Colonic mucosa (tissue), 4 donors: ENCODE measurements around the gene ATG4D. TPM values are rescaled to one million over a fixed set of nuclear protein-coding genes. Genes with fewer than 3 reads are reported as not detected.

Experiments
- DNase-seq: peaks from one replicate; pipeline ENCODE4 v3.0.0-alpha.2; 2020
- H3K27ac ChIP-seq: fragments of 200-600 bp; one replicate; pipeline ENCODE4 v1.8.0; 2021
- H3K27me3 ChIP-seq: fragments of 200-600 bp; one replicate; pipeline ENCODE4 v1.8.0; 2021
- H3K36me3 ChIP-seq: fragments of 200-600 bp; one replicate; pipeline ENCODE4 v1.8.0; 2021
- H3K4me1 ChIP-seq: fragments of 200-600 bp; one replicate; pipeline ENCODE4 v1.8.0; 2021; ENCODE audit warnings: mild to moderate bottlenecking
- H3K4me3 ChIP-seq: fragments of 200-600 bp; one replicate; pipeline ENCODE4 v1.8.0; 2021
- H3K9ac ChIP-seq, 2 donors: one replicate each; pipeline ENCODE4 v1.7.0; 2013; ENCODE audit warnings: control low read depth in 2 of 2, low read depth in 2 of 2, low read length in 2 of 2
- H3K9me3 ChIP-seq: fragments of 200-600 bp; one replicate; pipeline ENCODE4 v1.8.0; 2021
- intact Hi-C: fragments of 100-400 bp; cut with DNase I; formaldehyde crosslinking; loops from one replicate; pipeline ENCODE4 v1.14.1; 2022
- total RNA-seq, 2 donors: library from RNA; stranded (reverse); fragmentation: NEBNext Ultra II Directional in 1 of 2; extraction: Animal tissue kit (Norgen Biotek cat#: 25700) in 1 of 2; gene quantifications; one replicate each; pipeline ENCODE4 v1.2.1, GENCODE V29; 2021
- TF ChIP-seq, protein P1 (sequence below): fragments of 200-600 bp; IDR thresholded peaks from one replicate; pipeline ENCODE4 v1.8.0; 2022; ENCODE audit warnings: antibody characterized with exemption, mild to moderate bottlenecking
- donor health status: healthy.
- donor health status: DM: no; HTN: no; CAD: no.
- donor health status: DM: no; HTN: no; CAD: no.

The ATG4D gene
- total RNA-seq, 2 donors from 2014 or later: 69.0 to 89.9 TPM

DNA sequence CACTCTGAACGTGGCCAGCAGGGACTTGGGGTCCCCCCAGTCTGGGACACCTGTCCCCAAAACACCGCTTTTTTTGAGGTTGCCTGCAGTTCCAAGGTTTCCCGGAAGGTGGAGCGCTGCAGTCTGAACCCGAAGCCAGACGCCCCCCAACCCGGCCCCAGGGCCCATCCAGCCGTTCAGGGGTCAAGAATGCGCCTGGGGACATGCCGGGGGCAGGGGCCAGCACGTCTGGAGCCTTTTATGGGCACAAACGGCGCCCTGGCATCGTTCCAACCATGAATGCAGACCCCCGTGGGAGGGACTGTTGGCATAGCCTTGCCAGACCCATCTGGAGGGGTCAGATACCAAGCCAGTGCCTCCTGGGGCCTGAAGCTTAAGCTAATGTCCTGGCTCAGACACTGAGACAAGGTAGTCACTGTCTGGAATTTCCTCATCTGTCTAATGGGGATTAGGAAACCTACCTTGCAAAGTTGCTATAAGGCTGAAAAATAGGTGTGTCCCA is 33.4 kb upstream of the ATG4D start:
- no peak overlapping the region for H3K27ac ChIP-seq
- no peak for DNase-seq
- intact Hi-C loops: no loop called here

GRCh38 chr19:10513223-10513622 is 30.5 kb upstream of the ATG4D start:
- intact Hi-C loops: no loop called here
- Histone ChIP-seq H3K27ac (no peak overlapping the region), H3K4me1 (peaks cover 2% of the 10 kb centered on the region), H3K9ac (no peak overlapping the region), H3K9me3 (no peaks in the 10 kb centered on the region), H3K36me3 (no peaks in the 10 kb centered on the region), H3K27me3 (peaks cover 58% of the 10 kb centered on the region), H3K4me3 (no peak overlapping the region)
- no peak for DNase-seq
- TF ChIP-seq, protein P1, sequence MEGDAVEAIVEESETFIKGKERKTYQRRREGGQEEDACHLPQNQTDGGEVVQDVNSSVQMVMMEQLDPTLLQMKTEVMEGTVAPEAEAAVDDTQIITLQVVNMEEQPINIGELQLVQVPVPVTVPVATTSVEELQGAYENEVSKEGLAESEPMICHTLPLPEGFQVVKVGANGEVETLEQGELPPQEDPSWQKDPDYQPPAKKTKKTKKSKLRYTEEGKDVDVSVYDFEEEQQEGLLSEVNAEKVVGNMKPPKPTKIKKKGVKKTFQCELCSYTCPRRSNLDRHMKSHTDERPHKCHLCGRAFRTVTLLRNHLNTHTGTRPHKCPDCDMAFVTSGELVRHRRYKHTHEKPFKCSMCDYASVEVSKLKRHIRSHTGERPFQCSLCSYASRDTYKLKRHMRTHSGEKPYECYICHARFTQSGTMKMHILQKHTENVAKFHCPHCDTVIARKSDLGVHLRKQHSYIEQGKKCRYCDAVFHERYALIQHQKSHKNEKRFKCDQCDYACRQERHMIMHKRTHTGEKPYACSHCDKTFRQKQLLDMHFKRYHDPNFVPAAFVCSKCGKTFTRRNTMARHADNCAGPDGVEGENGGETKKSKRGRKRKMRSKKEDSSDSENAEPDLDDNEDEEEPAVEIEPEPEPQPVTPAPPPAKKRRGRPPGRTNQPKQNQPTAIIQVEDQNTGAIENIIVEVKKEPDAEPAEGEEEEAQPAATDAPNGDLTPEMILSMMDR: no peak

More for the DNA sequence above, 33.4 kb upstream of the ATG4D start:
- H3K27me3 ChIP-seq: peaks cover 31% of the 10 kb centered on the region
- TF ChIP-seq, protein P1: peak; percentile 74
- peaks cover 2% of the 10 kb centered on the region for H3K4me1 ChIP-seq
- no peak overlapping the region for H3K4me3 ChIP-seq
- H3K9me3 ChIP-seq: no peaks in the 10 kb centered on the region
- no peak overlapping the region for H3K9ac ChIP-seq
- no peaks in the 10 kb centered on the region for H3K36me3 ChIP-seq

- DNase-seq: no peak
- no peaks in the 10 kb centered on the region for H3K9me3 ChIP-seq
- intact Hi-C loops: no loop called here
- no peak overlapping the region for H3K4me3 ChIP-seq
- peaks cover 70% of the 10 kb centered on the region for H3K27me3 ChIP-seq
- H3K9ac ChIP-seq: no peak overlapping the region
- peaks cover 2% of the 10 kb centered on the region for H3K4me1 ChIP-seq
- H3K36me3 ChIP-seq: no peaks in the 10 kb centered on the region
- H3K27ac ChIP-seq: no peak overlapping the region
- TF ChIP-seq, protein P1: no peak
Observed at GRCh38 chr19:10514211-10515145, 29.2 kb upstream of the ATG4D start.

- intact Hi-C loops: no loop called here
- H3K27me3 ChIP-seq: peaks cover 74% of the 10 kb centered on the region
Observed at GRCh38 chr19:10516064-10516385, 27.7 kb upstream of the ATG4D start.

DNA sequence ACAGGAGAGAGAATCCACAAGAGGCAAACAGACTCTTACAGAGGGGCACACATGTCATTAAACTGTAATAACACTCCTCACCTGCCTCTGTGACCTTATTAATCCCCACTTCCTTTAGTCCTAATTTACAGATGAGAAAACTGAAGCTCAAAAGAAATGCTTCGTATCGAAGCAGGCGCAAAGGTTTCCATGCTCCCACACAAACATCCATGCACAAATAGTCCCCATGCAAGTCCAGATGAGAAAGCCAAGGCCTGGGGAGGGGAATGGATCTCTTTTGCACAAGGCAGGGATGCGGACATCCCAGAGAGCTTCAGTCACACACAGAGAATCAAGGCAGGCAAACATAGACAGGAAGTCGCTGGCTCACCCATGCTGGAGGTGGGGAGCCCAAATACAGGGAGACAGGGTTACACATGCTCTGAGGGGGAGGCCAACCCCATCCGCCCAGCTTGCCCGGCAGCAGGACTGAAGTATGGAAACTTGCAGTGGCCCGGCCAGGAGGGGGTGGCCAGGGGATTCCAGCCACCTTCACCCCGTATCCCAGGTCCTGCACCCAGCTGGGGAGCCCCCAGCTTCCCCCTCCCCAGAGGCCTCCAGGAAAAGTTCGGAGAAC is 26.9 kb upstream of the ATG4D start:
- TF ChIP-seq, protein P1: no peak
- intact Hi-C loops: no loop called here
- peaks cover 74% of the 10 kb centered on the region for H3K27me3 ChIP-seq
- H3K9ac ChIP-seq: peak overlapping the region in 1 of 2 donors; percentile 26
- H3K4me1 ChIP-seq: no peaks in the 10 kb centered on the region
- no peaks in the 10 kb centered on the region for H3K9me3 ChIP-seq
- no peaks in the 10 kb centered on the region for H3K36me3 ChIP-seq
- H3K27ac ChIP-seq: no peak overlapping the region
- no peak for DNase-seq
- H3K4me3 ChIP-seq: peak overlapping the region; percentile 11

More at GRCh38 chr19:10516064-10516385, 27.7 kb upstream of the ATG4D start:
- Histone ChIP-seq H3K36me3 (no peaks in the 10 kb centered on the region), H3K27ac (no peak overlapping the region), H3K4me1 (no peaks in the 10 kb centered on the region), H3K9me3 (no peaks in the 10 kb centered on the region), H3K4me3 (no peak overlapping the region), H3K9ac (no peak overlapping the region)
- DNase-seq: no peak
- TF ChIP-seq, protein P1: no peak
